LNCAP (cell line): ENCODE results near the gene LRRC37B.

ENCODE experiments used
- TF ChIP-seq, protein P1 (sequence below): fragments of 450-650 bp; IDR thresholded peaks from 2 replicates; pipeline ENCODE4 v1.5.1; 2017; ENCODE audit warnings: mild to moderate bottlenecking

LRRC37B gene

DNA sequence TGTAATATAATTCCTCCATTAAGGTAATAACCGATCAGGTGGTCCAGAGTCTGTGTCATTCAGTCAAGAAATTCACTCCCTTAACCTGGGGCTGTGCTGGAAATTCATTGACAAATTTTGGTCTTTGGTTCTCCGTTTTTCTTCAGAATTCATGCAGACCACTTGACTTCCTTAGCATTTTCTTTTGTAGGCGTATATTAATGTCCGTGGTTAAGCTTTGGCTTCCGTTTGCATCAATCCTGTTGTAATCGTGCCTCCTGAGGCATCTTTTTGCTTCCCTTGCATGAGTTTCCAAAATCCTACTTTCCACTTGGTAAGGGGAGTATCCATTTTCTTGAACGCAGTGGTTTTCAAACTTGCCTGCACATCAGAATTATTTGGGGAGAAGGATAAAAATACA is 9.0 kb downstream of the LRRC37B start:
- TF ChIP-seq, protein P1, sequence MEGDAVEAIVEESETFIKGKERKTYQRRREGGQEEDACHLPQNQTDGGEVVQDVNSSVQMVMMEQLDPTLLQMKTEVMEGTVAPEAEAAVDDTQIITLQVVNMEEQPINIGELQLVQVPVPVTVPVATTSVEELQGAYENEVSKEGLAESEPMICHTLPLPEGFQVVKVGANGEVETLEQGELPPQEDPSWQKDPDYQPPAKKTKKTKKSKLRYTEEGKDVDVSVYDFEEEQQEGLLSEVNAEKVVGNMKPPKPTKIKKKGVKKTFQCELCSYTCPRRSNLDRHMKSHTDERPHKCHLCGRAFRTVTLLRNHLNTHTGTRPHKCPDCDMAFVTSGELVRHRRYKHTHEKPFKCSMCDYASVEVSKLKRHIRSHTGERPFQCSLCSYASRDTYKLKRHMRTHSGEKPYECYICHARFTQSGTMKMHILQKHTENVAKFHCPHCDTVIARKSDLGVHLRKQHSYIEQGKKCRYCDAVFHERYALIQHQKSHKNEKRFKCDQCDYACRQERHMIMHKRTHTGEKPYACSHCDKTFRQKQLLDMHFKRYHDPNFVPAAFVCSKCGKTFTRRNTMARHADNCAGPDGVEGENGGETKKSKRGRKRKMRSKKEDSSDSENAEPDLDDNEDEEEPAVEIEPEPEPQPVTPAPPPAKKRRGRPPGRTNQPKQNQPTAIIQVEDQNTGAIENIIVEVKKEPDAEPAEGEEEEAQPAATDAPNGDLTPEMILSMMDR, result no peak

DNA sequence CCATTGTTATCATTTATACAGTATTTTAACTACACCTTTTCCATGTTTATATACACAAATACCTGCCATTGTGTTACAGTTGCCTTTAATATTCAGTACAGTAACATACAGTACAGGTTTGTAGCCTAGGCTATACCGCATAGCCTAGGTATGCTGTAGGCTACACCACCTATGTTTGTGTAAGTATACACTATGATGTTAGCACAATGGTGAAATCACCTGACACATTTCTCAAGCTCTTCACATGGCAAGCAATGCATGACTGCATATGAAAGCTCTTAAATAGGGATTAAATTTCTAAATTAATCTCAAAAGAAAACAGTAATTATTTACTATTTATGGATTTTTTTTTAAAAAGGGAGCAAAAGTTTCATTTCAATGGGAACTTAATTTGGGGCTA is 12.0 kb downstream of the LRRC37B start:
- TF ChIP-seq, protein P1, result no peak

DNA sequence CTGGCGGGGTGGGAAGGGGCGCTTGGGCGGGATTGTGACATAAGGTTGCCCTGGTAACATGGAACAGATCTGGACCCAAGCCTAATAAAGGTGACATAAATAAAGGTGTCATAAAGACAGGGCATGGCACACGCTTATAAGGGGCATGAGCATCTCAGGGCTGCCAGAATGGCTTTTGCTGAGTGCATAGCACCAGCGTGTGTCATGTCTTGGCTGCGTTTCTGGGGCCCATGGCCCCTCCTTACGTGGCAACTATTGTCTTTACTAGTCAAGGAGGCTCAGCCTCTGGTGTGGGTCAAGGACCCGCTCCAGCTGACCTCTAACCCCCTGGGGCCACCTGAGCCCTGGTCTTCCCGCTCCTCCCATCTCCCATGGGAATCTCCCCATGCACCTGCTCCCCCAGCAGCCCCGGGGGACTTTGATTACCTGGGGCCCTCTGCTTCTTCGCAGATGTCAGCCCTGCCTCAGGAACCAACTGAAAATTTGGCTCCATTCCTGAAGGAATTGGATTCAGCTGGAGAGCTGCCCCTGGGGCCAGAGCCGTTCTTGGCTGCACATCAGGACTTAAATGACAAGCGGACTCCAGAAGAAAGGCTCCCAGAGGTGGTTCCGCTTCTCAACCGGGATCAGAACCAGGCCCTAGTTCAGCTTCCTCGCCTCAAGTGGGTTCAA is 13.9 kb downstream of the LRRC37B start:
- TF ChIP-seq, protein P1, result no peak

DNA sequence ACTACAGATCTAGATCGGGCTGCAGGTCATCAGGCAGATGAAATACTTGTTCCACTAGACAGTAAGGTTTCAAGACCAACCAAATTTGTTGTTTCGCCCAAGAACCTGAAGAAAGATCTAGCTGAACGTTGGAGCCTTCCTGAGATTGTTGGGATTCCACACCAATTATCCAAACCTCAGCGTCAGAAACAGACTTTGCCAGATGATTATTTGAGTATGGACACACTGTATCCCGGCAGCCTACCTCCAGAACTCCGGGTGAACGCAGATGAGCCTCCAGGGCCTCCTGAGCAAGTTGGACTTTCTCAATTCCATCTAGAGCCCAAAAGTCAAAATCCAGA is 14.4 kb downstream of the LRRC37B start:
- TF ChIP-seq, protein P1, result no peak

DNA sequence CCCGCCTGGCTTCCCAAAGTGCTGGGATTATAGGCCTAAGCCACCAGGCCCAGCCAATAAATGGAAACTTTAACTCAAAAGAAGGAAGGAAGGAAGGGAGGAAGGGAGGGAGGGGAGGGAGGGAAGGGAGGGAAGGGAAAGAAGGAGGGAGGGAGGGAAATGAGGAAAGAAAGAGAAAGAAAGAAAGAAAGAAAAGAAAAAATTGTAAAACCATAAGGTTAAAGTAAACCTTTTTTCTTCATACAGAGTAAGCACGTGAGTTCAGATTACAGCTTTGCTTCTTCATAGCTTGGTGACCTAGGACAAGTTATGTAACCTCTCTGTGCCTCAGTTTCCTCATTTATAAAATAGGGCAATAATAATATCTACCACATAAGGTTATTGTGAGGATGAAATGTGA is 26.0 kb downstream of the LRRC37B start:
- TF ChIP-seq, protein P1, result no peak

DNA sequence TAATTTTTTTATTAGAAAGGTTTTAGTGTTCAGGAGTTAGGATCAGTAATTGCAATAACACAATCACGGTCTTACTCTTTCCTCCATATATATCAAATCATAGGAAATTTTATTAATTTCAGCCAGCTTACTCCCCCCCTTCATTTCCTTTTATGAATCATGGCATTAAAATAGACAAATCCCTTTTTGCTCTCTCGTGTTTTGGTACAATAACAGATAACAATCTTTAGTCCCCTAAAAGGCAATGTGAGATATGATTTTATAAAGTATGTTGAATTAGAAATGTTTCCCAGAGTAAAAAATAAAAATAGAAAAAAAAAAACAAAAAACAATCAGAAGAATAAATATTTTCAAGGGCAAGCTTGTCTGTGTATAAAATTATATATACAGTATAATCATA is 92.5 kb downstream of the LRRC37B start:
- TF ChIP-seq, protein P1, result no peak

DNA sequence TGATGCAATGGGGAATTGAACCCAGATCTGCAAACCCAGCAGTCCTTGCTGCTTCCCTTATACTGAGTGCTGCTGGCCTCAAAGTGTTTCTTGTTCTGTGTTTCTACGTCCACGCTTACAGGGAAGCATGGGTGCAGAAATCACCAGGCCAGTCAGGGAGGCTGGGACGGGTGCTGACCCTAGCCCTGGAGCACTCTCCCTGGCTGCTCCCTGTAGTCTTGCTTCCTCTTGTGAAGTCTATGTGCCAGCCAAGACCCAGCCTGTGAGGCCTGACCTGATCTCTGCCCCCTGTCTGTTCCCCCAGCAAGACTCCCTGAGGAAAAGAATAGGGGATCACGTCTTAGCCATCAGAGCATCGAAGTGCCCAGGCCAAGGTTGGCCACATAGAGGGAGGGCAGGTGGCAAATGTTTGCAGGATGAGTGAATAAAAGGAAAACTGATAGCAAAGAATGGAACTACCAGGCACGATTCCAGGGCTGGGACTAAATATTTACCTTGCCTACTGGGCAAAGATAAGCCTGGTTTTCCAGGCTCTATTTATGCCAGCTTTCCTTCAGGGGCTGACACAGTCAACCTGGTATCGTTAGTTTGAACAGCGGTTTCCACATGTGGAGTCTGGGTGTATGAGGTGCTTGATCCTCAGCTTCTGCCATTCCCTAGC is 93.9 kb downstream of the LRRC37B start:
- TF ChIP-seq, protein P1, result no peak
